ENCODE results near the gene PLOD1. TPM values are rescaled to one million over a fixed set of nuclear protein-coding genes. Genes with fewer than 3 reads are reported as not detected.
"Not testable (repeated sequence)": the region's sequence is repeated elsewhere in the genome, so short reads cannot be mapped to it uniquely, and the experiment has no call there.

Gene PLOD1
- total and polyA plus RNA-seq, 4 donors, result 33.5 to 112 (median 79.1) TPM

DNA sequence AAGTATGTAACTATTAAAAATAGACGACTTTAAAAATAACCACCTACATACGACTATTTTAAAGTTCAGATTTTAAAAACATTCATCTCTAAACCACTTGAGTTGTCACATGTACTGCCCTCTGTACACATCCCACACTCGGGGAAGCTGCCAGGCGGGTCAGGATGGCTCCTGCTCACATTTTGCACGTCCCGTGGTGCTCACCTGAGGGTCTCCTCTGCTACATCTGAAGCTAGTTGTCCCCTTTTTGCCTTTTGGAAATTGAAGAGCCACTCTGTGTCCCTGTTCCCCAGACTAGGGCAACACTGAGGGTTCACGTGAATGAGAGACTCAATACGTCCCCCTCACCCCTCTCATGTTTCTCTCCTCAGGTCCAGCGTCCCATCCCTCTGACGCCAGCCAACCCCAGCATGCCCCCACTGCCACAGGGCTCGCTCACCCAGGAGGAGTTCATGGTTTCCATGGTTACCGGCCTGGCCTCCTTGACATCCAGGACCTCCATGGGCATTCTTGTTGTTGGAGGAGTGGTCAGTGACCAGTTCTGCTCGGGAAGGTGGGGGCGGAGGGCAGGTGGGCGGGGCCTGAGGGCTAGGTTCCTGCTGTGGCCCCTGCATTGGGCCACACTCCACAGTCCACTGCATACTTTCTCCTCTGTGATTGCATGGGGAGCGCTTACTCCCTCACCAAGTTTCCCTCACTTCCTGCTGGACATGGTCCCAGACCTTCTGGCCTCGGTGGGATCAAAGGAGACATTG, 71.8 kb downstream of the PLOD1 start:
- H3K4me3 ChIP-seq, result no peak overlapping the region
- H3K4me1 ChIP-seq (ENCODE audit: control insufficient read depth in 5 of 5, insufficient read depth in 5 of 5, low read length in 5 of 5), result peaks cover 0 to 4% (median 0%) of the 10 kb centered on the region in 5 donors
- H3K36me3 ChIP-seq (ENCODE audit: control insufficient read depth in 4 of 4, insufficient read depth in 4 of 4, low read length in 4 of 4), result peaks cover 40 to 76% (median 54%) of the 10 kb centered on the region in 4 donors
- TF ChIP-seq, protein P1, sequence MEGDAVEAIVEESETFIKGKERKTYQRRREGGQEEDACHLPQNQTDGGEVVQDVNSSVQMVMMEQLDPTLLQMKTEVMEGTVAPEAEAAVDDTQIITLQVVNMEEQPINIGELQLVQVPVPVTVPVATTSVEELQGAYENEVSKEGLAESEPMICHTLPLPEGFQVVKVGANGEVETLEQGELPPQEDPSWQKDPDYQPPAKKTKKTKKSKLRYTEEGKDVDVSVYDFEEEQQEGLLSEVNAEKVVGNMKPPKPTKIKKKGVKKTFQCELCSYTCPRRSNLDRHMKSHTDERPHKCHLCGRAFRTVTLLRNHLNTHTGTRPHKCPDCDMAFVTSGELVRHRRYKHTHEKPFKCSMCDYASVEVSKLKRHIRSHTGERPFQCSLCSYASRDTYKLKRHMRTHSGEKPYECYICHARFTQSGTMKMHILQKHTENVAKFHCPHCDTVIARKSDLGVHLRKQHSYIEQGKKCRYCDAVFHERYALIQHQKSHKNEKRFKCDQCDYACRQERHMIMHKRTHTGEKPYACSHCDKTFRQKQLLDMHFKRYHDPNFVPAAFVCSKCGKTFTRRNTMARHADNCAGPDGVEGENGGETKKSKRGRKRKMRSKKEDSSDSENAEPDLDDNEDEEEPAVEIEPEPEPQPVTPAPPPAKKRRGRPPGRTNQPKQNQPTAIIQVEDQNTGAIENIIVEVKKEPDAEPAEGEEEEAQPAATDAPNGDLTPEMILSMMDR (IDR thresholded peaks at IDR 0.05; ENCODE audit: control extremely low read depth, extremely low read depth), result no peak
- WGBS, 2 donors, result 87 to 89% methylated on average over 17 of the region's 17 CpGs
- no peak overlapping the region for H3K27ac ChIP-seq (ENCODE audit: low read depth in 1 of 2, low read length in 1 of 2)
- DNase-seq, result no peak
- H3K9me3 ChIP-seq (ENCODE audit: control insufficient read depth in 4 of 4, insufficient read depth in 3 of 4, low read length in 3 of 4), result peaks cover 0 to under 1% (median 0%) of the 10 kb centered on the region in 4 donors
- no peak for ATAC-seq (ENCODE audit: insufficient read depth, low FRiP score)
- no peak overlapping the region for H3K9ac ChIP-seq (ENCODE audit: insufficient read depth in 1 of 2, low read length in 2 of 2)
- H3K27me3 ChIP-seq (ENCODE audit: control insufficient read depth in 3 of 3, insufficient read depth in 3 of 3, low read length in 2 of 3), result no peaks in the 10 kb centered on the region

DNA sequence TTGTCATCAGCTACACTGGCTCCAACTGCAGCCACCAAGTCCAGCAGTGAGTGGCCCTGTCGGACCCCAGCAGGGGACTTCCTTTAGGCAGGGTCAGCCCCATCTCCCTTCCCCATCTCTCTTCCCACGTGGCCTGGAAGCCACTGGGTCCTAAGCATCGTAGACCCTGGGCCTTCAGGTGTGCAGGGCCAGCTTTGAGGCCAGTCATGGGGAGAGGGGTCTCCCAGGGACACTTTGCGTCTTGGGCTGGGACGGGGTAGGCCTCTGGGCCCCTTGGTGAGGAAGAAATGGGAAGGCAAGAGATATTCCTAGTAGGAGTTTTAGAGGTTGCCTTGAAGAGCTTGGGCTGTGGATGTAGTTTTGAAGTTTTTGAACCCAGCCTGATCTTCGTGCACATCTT, 72.7 kb downstream of the PLOD1 start:
- TF ChIP-seq, protein P1 (IDR thresholded peaks at IDR 0.05; ENCODE audit: control extremely low read depth, extremely low read depth), result no peak
- DNase-seq (no peak), ATAC-seq (ENCODE audit: insufficient read depth, low FRiP score) (no peak)
- H3K27me3 ChIP-seq (ENCODE audit: control insufficient read depth in 3 of 3, insufficient read depth in 3 of 3, low read length in 2 of 3), result no peaks in the 10 kb centered on the region
- no peak overlapping the region for H3K27ac ChIP-seq (ENCODE audit: low read depth in 1 of 2, low read length in 1 of 2)
- H3K4me1 ChIP-seq (ENCODE audit: control insufficient read depth in 5 of 5, insufficient read depth in 5 of 5, low read length in 5 of 5), result peaks cover 0 to 4% (median 0%) of the 10 kb centered on the region in 5 donors
- H3K4me3 ChIP-seq, result no peak overlapping the region
- H3K36me3 ChIP-seq (ENCODE audit: control insufficient read depth in 4 of 4, insufficient read depth in 4 of 4, low read length in 4 of 4), result peaks cover 45 to 76% (median 55%) of the 10 kb centered on the region in 4 donors
- WGBS, 2 donors, result 93 to 94% methylated on average over 6 of the region's 6 CpGs
- no peaks in the 10 kb centered on the region for H3K9me3 ChIP-seq (ENCODE audit: control insufficient read depth in 4 of 4, insufficient read depth in 3 of 4, low read length in 3 of 4)
- H3K9ac ChIP-seq (ENCODE audit: insufficient read depth in 1 of 2, low read length in 2 of 2), result no peak overlapping the region

DNA sequence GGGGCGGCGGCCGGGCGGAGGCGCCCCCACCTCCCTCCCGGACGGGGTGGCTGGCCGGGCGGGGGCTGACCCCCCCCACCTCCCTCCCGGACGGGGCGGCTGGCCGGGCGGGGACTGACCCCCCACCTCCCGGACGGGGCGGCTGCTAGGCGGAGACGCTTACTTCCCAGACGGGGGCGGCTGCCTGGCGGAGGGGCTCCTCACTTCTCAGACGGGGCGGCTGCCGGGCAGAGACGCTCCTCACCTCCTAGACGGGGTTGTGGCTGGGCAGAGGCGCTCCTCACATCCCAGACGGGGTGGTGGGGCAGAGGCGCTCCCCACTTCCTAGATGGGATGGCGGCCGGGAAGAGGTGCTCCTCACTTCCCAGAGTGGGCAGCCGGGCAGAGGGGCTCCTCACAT, 73.8 kb downstream of the PLOD1 start:
- not testable (repeated sequence) for DNase-seq; H3K4me3 ChIP-seq; H3K9me3 ChIP-seq (ENCODE audit: control insufficient read depth in 4 of 4, insufficient read depth in 3 of 4, low read length in 3 of 4); ATAC-seq (ENCODE audit: insufficient read depth, low FRiP score); H3K9ac ChIP-seq (ENCODE audit: insufficient read depth in 1 of 2, low read length in 2 of 2); H3K4me1 ChIP-seq (ENCODE audit: control insufficient read depth in 5 of 5, insufficient read depth in 5 of 5, low read length in 5 of 5); H3K27ac ChIP-seq (ENCODE audit: low read depth in 1 of 2, low read length in 1 of 2); H3K27me3 ChIP-seq (ENCODE audit: control insufficient read depth in 3 of 3, insufficient read depth in 3 of 3, low read length in 2 of 3)
- peaks cover 39 to 75% (median 54%) of the 10 kb centered on the region in 4 donors for H3K36me3 ChIP-seq (ENCODE audit: control insufficient read depth in 4 of 4, insufficient read depth in 4 of 4, low read length in 4 of 4)
- 85 to 92% methylated on average over 22 to 33 of the region's 33 CpGs for WGBS, 2 donors

DNA sequence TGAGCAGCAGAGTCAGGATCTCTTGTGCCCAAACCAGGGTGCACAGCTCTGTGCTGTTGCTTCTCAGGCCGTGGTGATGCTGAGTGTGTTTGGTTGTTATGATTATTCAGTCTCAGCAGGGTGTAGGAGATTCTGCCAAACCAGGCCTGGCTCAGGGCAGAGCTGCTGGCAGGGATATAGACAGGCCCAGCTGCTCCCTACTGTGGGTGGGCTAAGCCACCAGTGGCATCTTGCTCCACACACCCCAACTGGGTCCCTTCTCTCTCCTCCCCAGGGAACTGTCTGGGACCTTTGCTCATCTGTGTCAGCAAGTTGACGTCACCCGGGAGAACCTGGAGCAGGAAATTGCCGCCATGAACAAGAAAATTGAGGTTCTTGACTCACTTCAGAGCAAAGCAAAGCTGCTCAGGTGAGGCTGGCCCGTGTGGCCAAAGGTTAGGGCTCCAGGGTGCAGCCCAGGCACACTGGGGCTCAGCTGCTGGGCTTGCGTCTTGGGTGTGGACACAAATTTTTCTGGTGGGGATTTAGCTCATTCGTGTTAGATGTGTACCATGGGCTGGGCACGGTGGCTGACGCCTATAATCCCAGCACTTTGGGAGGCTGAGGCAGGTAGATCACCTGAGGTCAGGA, 74.9 kb downstream of the PLOD1 start:
- Histone ChIP-seq H3K9me3 (ENCODE audit: control insufficient read depth in 4 of 4, insufficient read depth in 3 of 4, low read length in 3 of 4) (no peaks in the 10 kb centered on the region), H3K9ac (ENCODE audit: insufficient read depth in 1 of 2, low read length in 2 of 2) (no peak overlapping the region), H3K4me3 (no peak overlapping the region), H3K27me3 (ENCODE audit: control insufficient read depth in 3 of 3, insufficient read depth in 3 of 3, low read length in 2 of 3) (no peaks in the 10 kb centered on the region), H3K4me1 (ENCODE audit: control insufficient read depth in 5 of 5, insufficient read depth in 5 of 5, low read length in 5 of 5) (peaks cover 0 to 7% (median 0%) of the 10 kb centered on the region in 5 donors), H3K36me3 (ENCODE audit: control insufficient read depth in 4 of 4, insufficient read depth in 4 of 4, low read length in 4 of 4) (peaks cover 33 to 67% (median 45%) of the 10 kb centered on the region in 4 donors), H3K27ac (ENCODE audit: low read depth in 1 of 2, low read length in 1 of 2) (no peak overlapping the region)
- TF ChIP-seq, protein P1 (IDR thresholded peaks at IDR 0.05; ENCODE audit: control extremely low read depth, extremely low read depth), result no peak
- DNase-seq (no peak), ATAC-seq (ENCODE audit: insufficient read depth, low FRiP score) (no peak)
- WGBS, 2 donors, result 95 to 97% methylated on average over 9 of the region's 9 CpGs

All from lung (tissue), 12 donors.